Neural crest cell (in vitro differentiated cells): ENCODE measurements around the gene DLL3. TPM values are rescaled to one million over a fixed set of nuclear protein-coding genes. Genes with fewer than 3 reads are reported as not detected.

Experiments used
- DNase-seq: peaks from one replicate; pipeline ENCODE4 v3.0.0; 2021; ENCODE audit warnings: low read depth, mixed read lengths, low spot score
- H3K27ac Mint-ChIP-seq: one replicate; pipeline ENCODE4 v1.8.0; 2021; ENCODE audit warnings: mild to moderate bottlenecking, mixed read lengths; ENCODE audit not compliant: unreplicated experiment
- H3K27me3 Mint-ChIP-seq: 2 replicates; pipeline ENCODE4 v1.8.0; 2021; ENCODE audit warnings: low read depth, mild to moderate bottlenecking, mixed read lengths
- H3K36me3 Mint-ChIP-seq: 2 replicates; pipeline ENCODE4 v1.8.0; 2021; ENCODE audit warnings: low read depth, mild to moderate bottlenecking, mixed read lengths
- H3K4me1 Mint-ChIP-seq: 2 replicates; pipeline ENCODE4 v1.8.0; 2021; ENCODE audit warnings: mixed read lengths
- H3K4me3 Mint-ChIP-seq: one replicate; pipeline ENCODE4 v1.8.0; 2021; ENCODE audit warnings: mild to moderate bottlenecking, mixed read lengths
- H3K9me3 Mint-ChIP-seq: 2 replicates; pipeline ENCODE4 v1.8.0; 2021; ENCODE audit warnings: mixed read lengths
- total RNA-seq: library from RNA; stranded (reverse); gene quantifications from 2 replicates; pipeline ENCODE4 v1.2.1, GENCODE V29; 2021
- TF ChIP-seq, protein P1 (sequence below): fragments of 200-600 bp; sonication (generic); conservative IDR thresholded peaks from 2 replicates; pipeline ENCODE4 v1.5.0; 2021; ENCODE audit warnings: antibody characterized with exemption, mild to moderate bottlenecking

The DLL3 gene
- total RNA-seq, 1 donor from 2014 or later: 22.3 TPM

DNA sequence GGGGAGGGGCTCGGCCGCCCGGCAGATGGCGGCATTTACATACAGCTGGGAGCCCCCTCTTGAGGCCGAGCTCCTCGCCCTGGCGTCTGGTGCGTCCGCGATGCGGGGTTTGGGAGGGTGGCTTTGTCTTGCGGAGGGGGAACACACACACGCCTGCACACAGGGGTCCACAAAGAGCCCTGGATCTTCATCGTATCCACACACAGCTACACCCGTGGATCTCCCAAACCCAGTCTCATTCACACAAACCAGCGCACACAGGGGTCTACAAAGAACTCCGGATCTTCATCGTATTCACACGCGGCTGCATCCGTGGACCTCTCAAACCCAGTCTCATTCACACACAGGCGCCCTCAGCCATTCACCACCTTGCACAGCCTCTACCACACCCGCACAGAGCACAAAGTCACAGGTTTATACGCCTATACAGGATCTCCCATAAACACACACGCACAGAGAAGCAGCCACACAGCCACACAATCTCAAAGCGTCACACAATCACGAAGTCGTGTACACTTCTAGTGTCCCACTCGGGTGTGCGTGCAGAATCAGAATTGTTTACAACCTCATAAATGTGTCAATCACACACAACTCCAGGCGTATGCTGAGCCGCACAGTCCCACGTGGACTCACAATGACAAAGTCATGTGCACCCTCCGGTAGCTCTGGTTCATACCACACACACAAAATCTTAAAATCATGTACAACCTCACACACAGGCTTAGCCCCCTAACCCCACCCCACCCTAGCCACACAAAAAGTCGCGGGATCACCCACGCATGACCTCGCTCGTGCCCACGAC, 550 bp upstream of the DLL3 start:
- TF ChIP-seq, protein P1, sequence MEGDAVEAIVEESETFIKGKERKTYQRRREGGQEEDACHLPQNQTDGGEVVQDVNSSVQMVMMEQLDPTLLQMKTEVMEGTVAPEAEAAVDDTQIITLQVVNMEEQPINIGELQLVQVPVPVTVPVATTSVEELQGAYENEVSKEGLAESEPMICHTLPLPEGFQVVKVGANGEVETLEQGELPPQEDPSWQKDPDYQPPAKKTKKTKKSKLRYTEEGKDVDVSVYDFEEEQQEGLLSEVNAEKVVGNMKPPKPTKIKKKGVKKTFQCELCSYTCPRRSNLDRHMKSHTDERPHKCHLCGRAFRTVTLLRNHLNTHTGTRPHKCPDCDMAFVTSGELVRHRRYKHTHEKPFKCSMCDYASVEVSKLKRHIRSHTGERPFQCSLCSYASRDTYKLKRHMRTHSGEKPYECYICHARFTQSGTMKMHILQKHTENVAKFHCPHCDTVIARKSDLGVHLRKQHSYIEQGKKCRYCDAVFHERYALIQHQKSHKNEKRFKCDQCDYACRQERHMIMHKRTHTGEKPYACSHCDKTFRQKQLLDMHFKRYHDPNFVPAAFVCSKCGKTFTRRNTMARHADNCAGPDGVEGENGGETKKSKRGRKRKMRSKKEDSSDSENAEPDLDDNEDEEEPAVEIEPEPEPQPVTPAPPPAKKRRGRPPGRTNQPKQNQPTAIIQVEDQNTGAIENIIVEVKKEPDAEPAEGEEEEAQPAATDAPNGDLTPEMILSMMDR: peak; percentile 44
- peaks cover 20% of the 10 kb centered on the region for H3K4me1 Mint-ChIP-seq
- DNase-seq: peak; percentile 56
- H3K27ac Mint-ChIP-seq: peak overlapping the region; percentile 59
- peaks cover 72% of the 10 kb centered on the region for H3K27me3 Mint-ChIP-seq
- H3K36me3 Mint-ChIP-seq: no peaks in the 10 kb centered on the region
- peak overlapping the region; percentile 77 for H3K4me3 Mint-ChIP-seq
- no peaks in the 10 kb centered on the region for H3K9me3 Mint-ChIP-seq

DNA sequence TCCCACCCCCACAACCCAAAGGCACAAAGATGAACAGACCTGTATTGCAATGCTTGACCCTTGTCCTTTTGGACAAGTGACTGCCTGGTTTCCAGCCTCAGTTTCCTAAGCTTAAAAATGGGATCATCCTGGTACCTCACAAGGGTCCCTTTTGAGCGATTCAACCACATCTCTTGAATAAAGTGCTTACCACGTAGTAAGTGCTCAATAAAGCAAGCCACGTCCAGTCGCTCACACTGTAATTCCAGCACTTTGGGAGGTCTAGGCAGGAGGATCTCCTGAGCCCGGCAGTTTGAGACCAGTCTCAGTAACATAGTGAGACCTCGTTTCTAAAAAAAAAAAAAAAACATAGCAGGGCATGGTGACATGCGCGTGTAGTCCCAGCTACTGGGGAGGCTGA, 1.2 kb downstream of the DLL3 start:
- H3K27me3 Mint-ChIP-seq: peaks cover 86% of the 10 kb centered on the region
- H3K4me3 Mint-ChIP-seq: peak overlapping the region; percentile 79
- no peak for DNase-seq
- no peaks in the 10 kb centered on the region for H3K9me3 Mint-ChIP-seq
- peaks cover 17% of the 10 kb centered on the region for H3K4me1 Mint-ChIP-seq
- TF ChIP-seq, protein P1: no peak
- no peaks in the 10 kb centered on the region for H3K36me3 Mint-ChIP-seq
- no peak overlapping the region for H3K27ac Mint-ChIP-seq

DNA sequence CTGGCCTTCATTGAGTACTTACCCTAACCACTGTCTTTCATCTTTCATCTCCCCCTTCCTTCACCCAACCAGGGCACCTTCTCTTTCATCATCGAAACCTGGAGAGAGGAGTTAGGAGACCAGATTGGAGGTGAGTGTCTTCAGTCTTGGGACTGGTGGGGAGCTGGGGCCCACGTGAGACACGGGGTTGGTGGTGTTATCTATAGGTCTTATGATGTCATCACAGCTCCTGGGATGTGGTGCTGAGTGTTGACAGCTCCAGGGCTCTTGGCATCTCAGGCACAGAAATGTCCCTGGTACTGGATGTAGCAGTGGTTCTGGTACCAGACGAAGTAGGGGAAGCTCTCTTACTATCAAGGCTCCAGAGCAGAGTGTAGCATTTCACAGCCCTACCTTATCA, 1.8 kb downstream of the DLL3 start:
- TF ChIP-seq, protein P1: no peak
- Mint-ChIP-seq H3K4me3 (peak overlapping the region; percentile 54), H3K36me3 (no peaks in the 10 kb centered on the region), H3K27ac (no peak overlapping the region), H3K4me1 (peaks cover 17% of the 10 kb centered on the region), H3K27me3 (peaks cover 88% of the 10 kb centered on the region), H3K9me3 (peaks cover under 1% of the 10 kb centered on the region)
- no peak for DNase-seq

DNA sequence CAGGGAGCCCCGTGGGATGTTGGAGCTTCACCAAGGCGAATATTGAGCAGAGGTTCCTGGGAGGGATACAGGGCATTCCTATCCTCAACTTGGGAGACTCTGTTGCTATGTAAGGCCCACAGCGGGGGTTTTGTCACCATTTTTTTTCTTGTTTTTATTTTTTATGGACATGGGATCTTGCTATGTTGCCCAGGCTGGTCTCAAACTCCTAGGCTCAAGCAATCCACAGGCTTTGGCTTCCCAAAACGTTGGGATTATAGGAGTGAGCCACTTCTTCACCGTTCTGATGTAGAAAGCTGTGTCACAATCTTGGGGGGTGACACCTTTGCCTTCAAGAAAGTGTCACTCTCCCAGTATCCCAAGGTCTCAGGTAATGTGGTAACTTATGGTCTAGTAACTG, 2.6 kb downstream of the DLL3 start:
- H3K4me3 Mint-ChIP-seq: no peak overlapping the region
- H3K4me1 Mint-ChIP-seq: peaks cover 18% of the 10 kb centered on the region
- no peak overlapping the region for H3K27ac Mint-ChIP-seq
- peaks cover 1% of the 10 kb centered on the region for H3K36me3 Mint-ChIP-seq
- H3K27me3 Mint-ChIP-seq: peaks cover 89% of the 10 kb centered on the region
- no peak for DNase-seq
- TF ChIP-seq, protein P1: no peak
- peaks cover 3% of the 10 kb centered on the region for H3K9me3 Mint-ChIP-seq

DNA sequence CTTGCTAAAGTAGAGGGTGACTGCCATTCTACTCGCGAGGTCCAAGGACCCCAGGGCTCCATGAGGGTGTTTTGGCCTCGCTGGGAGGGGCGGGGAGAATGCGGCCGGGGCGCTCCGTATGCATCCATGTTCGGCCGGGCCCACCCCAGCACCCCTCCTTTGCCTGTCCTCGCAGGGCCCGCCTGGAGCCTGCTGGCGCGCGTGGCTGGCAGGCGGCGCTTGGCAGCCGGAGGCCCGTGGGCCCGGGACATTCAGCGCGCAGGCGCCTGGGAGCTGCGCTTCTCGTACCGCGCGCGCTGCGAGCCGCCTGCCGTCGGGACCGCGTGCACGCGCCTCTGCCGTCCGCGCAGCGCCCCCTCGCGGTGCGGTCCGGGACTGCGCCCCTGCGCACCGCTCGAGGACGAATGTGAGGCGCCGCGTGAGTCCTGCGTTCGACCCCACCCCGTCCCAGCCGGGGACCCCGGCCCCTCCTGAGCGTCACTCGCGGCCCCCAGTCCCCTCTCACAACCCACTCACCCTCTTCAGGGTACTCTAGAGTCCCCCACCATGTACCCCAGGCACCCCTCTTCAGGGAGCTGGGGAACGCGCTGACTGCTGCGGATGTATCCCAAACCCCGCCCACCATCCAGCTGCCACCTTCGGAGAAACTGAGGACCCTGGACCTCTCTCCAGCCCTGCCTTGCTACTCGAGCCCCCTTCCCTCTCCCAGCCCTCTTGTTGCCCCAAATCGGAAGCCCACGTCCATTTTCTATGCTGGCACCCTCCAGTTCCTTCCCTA, 4.1 kb downstream of the DLL3 start:
- peaks cover 87% of the 10 kb centered on the region for H3K27me3 Mint-ChIP-seq
- TF ChIP-seq, protein P1: peak; percentile 85
- H3K4me1 Mint-ChIP-seq: peaks cover 24% of the 10 kb centered on the region
- H3K36me3 Mint-ChIP-seq: peaks cover 4% of the 10 kb centered on the region
- H3K9me3 Mint-ChIP-seq: peaks cover 6% of the 10 kb centered on the region
- peak; percentile 73 for DNase-seq
- H3K27ac Mint-ChIP-seq: no peak overlapping the region
- no peak overlapping the region for H3K4me3 Mint-ChIP-seq
